HG03521 (cell line): Measurements from ENCODE around the gene MPC1.
"Not testable (repeated sequence)": the region's sequence is repeated elsewhere in the genome, so short reads cannot be mapped to it uniquely, and the experiment has no call there.

Experiments used
- ATAC-seq: cut with Tn5 transposase; IDR thresholded peaks from one replicate; pipeline ENCODE4 v1.9.1; 2021; ENCODE audit warnings: mild to moderate bottlenecking, moderate library complexity; ENCODE audit not compliant: unreplicated experiment

The MPC1 gene

GRCh38 chr6:166382500-166382932, 224 bp downstream of the MPC1 start:
- peak; percentile 3 for ATAC-seq

GRCh38 chr6:166381733-166382499, 824 bp downstream of the MPC1 start:
- ATAC-seq: peak; percentile 47

- no peak for ATAC-seq
Measured at GRCh38 chr6:166381381-166381732, 1.4 kb downstream of the MPC1 start.

- no peak for ATAC-seq
Measured at GRCh38 chr6:166379800-166380199, 2.9 kb downstream of the MPC1 start.

GRCh38 chr6:166379103-166379586, 3.6 kb downstream of the MPC1 start:
- ATAC-seq: no peak

- no peak for ATAC-seq
Measured at GRCh38 chr6:166377721-166378120, 5.0 kb downstream of the MPC1 start.

GRCh38 chr6:166375013-166375412, 7.7 kb downstream of the MPC1 start:
- ATAC-seq: no peak

GRCh38 chr6:166370489-166370888, 12.3 kb downstream of the MPC1 start:
- no peak for ATAC-seq

GRCh38 chr6:166369782-166370181, 13.0 kb downstream of the MPC1 start:
- ATAC-seq: no peak

- ATAC-seq: no peak
Measured at GRCh38 chr6:166366921-166367320, 15.8 kb downstream of the MPC1 start.

GRCh38 chr6:166365806-166366205, 16.9 kb downstream of the MPC1 start:
- ATAC-seq: no peak

- no peak for ATAC-seq
Measured at GRCh38 chr6:166365221-166365620, 17.5 kb downstream of the MPC1 start.

GRCh38 chr6:166364456-166364855, 18.3 kb downstream of the MPC1 start:
- no peak for ATAC-seq

- not testable (repeated sequence) for ATAC-seq
Measured at GRCh38 chr6:166362427-166362826, 20.3 kb downstream of the MPC1 start.

- no peak for ATAC-seq
Measured at GRCh38 chr6:166361077-166361429, 21.7 kb downstream of the MPC1 start.

- no peak for ATAC-seq
Measured at GRCh38 chr6:166360243-166361076, 22.3 kb downstream of the MPC1 start.

GRCh38 chr6:166355552-166355951, 27.2 kb downstream of the MPC1 start:
- no peak for ATAC-seq

- no peak for ATAC-seq
Measured at GRCh38 chr6:166354965-166355364, 27.8 kb downstream of the MPC1 start.

GRCh38 chr6:166354143-166354542, 28.6 kb downstream of the MPC1 start:
- no peak for ATAC-seq

GRCh38 chr6:166353507-166353906, 29.2 kb downstream of the MPC1 start:
- ATAC-seq: no peak

GRCh38 chr6:166352923-166353322, 29.8 kb downstream of the MPC1 start:
- ATAC-seq: no peak

GRCh38 chr6:166351715-166352285, 30.9 kb downstream of the MPC1 start:
- ATAC-seq: peak; percentile 98
